GM19455 (cell line): ENCODE measurements around the gene TFRC.
"Not testable (repeated sequence)": the region's sequence is repeated elsewhere in the genome, so short reads cannot be mapped to it uniquely, and the experiment has no call there.

Source experiments
- ATAC-seq: cut with Tn5 transposase; IDR thresholded peaks from one replicate; pipeline ENCODE4 v1.9.1; 2021; ENCODE audit not compliant: unreplicated experiment

The TFRC gene

DNA sequence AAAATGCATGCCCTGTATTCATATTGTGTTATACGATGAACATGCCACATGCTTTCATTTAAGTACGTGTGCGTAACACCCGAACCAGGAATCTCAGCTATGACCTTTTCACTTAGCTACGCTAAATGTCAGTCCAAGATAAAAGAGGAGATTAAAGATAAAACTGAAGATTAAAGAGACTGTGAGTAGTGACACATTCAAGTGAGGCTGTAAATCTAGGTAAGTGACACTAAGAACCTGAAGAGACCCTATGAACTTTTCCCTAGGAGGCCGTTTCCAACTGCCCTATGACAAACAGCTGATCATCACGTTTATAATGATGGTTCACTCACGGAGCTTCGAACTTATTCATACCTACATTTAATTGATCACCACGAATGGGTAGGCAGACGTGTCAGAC, 32.2 kb downstream of the TFRC start:
- ATAC-seq = no peak

DNA sequence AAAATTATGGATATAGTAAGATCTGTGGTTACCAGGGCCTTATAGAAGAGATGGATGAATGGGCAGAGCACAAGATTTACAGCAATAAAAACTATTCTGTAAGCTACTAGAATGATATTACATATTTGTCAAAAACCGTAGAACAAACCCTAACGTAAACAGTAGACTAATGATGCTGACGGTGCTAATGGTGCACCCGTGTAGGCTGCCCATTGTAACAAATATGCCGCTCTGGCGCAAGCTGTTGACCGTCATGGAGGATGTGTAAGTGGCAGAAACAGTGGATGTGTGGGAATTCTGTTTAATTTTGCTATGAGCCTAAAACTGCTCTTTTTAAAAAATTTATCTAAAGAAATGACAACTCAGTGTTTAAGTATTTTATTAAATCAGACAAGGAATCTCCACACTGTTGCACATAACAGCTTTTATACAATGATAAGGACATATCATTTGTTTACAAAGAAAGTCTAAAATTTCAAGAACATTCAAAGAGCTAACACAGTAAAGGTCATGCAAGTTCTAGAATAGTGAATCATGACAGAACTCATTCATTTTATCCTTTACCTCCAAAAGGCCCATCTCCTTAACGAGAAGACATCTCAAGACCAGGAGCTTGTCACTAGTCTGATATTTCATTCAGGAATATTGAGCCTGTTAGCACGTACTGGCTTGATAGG, 32.8 kb downstream of the TFRC start:
- no peak for ATAC-seq

DNA sequence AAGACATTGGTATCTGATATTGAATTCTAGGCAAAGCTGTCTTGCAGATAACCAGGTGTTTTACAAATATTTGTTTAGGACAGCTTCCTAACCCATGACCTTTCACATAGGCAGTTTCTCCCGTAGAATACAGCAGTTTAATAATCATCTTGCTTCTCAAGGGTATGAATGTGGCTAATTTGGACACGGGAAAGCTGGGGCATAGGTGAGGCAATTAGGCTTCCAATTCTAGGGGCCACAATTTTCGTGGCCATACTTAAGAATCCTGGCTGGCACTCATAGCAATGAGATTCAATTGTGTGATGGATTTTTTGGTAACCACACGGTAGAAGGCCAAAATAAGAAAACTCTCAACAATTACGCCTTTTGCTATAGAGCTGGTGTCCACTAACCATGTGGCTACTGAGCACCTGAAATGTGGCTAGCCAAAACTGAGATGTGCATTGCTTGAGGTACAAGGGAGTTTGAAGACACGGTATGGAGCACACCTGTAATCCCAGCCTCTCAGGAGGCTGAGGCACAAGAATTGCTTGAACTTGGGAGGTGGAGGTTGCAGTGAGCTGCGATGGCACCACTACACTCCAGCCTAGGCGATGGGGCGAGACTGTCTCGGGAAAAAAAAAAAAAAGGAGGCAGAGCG, 34.4 kb downstream of the TFRC start:
- no peak for ATAC-seq

DNA sequence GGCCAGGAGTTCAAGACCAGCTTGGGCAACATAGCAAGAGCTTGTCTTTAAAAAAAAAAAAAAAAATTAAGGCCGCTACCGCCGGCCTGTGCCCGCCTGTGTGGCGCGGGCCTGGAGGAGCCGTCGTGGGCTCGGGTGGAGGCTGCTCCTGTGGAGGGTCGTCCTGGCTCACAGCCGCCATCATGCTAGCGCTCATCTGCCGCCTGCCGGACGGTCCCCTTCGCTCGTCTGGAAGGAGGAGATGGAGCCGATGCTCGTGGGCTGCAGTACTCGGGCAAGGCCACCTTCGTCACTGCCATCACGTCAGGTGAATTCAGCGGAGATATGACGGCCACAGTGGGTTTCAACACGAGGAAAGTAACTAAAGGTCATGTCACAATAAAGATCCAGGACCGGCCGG, 37.4 kb downstream of the TFRC start:
- ATAC-seq = no peak

DNA sequence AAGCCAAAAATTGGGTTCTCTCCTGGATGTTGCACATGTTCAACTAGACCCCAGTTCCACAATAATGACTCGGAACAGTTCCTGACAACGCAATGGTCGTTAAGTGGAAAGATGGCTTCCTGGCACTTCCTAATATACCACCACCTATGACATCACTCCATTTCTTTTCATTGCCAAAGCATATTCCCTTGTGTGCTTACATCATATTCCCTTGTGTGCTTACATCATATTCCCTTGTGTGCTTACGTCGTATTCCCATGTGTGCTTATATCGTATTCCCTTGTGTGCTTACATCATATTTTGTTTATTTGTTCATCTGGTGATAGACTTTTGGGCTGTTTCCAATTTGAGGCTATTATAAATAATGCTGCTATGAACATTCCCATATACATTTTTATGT, 39.2 kb downstream of the TFRC start:
- ATAC-seq = no peak

DNA sequence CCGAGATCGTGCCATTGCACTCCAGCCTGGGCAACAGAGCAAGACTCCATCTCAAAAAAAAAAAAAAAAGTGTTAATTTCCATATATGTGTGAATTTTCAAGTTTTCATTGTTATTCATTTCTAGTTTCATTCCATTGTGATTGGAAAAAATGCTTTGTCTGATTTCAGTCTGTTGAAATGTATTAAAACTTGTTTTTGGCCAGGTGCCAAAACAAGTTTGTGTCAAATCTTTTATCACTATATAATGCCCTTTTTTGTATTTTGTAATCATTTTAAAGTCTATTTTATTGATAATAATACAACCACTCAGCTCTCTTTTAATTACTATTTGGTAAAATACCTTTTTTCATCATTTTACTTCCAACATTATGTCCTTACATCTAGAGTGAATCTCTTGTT, 42.5 kb downstream of the TFRC start:
- ATAC-seq = no peak

DNA sequence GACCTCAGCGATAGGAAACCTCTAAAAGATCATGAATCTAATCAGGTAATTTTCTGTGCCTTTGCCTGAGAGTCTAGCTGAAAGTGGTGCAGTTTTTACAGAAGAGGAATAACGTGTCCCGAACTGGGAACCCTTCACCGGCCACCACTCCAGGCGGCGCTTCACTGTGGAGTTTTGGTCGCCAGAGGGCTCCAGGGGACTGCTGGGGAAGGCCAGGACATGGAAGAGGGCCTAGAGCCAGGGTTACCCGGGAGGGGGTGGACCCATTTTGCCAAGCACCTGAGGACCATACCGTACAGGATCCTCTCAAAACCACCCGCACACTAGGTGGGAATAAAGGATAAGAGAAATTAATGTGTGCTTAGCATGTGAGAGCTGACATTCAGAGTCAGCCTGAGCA, 55.8 kb downstream of the TFRC start:
- ATAC-seq = not testable (repeated sequence)

DNA sequence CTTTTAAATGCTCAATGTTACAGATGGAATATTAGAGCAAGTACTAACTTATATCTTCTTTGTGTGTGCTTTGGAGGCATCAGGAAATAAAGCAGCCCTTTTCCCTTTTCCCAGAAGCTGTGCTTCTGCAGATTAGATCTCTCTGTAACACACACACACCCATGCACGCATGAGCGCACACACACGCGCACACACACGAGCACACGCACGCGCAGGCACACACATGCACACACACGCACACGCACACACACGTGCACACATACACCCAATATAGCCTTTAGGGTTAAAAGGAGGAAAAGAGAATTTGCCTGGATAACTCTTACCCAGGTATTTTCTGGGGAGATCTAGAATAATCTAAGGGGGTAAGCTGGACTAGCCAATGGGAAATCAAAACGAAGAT, 56.9 kb downstream of the TFRC start:
- no peak for ATAC-seq

DNA sequence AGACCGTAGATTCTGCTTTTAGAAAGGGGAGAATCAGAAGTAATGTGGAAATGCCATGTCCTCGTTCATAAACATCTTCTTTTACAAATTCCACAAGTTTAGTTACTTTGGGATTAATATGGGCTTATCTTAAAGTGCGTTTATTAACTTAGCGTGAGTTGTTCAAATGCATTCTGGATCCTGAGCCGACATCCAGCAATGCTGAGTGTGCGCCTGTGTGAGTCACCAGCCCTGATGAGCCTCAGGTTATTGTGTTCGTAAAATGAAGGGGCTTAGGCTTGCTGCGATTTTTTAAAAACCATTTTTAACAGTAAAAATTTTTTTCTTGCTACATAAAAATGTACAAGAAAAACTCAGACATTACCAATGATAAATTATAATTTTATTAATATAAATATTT, 57.9 kb downstream of the TFRC start:
- ATAC-seq = no peak

DNA sequence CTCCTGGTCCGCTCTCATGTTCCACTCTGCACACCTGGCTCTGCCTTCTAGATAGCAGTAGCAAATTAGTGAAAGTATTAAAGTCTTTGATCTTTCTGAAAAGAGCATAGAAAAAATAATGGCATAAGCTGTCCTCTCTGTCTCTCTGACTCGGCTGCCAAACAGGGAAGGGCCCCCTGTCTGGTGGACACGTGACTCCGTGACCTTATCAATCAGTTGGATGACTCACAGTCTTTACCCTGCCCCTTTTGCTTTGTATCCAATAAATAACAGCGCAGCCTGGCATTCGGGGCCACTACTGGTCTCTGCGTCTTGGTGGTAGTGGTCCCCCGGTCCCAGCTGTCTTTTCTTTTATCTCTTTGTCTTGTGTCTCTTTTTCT, 59.4 kb downstream of the TFRC start:
- ATAC-seq = not testable (repeated sequence)

DNA sequence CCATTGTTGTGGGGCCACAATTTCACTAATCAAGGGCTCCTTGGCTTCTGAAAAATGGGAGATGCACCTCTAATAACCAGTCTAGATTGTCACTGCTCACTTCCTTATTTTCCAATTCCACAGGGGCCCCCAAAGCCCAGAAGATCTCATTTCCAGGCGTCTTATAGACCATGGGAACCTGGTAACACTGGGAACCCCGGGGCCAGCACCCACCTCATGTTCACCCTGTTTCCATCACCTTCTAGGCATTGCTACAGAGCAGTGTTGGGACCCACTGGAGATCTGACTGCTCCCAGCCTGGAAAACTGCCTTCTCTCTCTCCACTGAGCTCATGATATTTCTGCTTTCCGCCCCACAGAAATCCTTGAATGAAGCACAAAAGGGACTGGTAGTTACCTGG, 61.5 kb downstream of the TFRC start:
- ATAC-seq = no peak

DNA sequence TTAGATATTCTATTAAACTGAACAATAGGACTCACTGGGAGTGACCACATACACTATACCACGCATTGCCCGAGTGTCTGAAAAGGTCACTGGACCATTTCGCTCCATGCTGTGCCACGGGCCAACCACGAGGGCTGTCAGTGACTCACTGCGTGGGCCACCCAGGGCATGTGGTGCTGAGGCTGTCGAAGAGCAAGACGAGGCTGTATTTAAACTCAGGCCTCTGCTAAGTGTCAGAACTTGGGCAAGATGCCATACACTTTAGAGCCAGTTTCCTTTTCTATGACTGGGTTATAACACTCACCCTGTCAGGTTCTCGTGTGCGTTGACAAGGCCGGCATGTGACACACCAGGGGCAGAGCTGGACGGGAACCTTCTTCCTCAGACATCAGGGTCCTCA, 62.3 kb downstream of the TFRC start:
- ATAC-seq = not testable (repeated sequence)

DNA sequence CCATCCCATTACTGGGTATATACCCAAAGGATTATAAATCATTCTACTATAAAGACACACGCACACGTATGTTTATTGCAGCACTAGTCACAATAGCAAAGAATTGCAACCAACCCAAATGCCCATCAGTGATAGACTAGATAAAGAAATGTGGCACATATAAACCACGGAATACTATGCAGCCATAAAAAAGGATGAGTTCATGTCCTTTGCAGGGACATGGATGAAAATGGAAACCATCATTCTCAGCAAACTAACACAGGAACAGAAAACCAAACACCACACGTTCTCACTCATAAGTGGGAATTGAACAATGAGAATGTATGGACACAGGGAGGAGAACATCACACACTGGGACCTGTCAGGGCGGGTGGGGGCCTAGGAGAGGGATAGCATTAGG, 63.7 kb downstream of the TFRC start:
- ATAC-seq = not testable (repeated sequence)

DNA sequence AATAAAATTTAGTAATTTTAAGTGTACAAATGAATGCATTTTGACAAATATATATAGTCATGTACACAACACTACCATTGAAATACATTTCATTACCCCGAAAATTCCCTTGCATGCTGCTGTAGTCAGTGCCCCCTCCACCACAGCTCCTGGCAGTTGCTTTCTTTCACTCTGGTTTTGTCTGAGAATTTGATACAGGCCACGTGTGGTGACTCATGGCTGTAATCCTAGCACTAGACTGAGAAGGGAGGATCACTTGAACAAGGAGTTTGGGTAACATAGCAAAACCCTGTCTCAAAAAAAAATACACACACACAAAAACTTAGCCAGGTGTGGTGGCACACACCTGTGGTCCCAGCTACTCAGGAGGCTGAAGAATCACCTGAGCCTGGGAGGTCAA, 65.4 kb downstream of the TFRC start:
- ATAC-seq = no peak

DNA sequence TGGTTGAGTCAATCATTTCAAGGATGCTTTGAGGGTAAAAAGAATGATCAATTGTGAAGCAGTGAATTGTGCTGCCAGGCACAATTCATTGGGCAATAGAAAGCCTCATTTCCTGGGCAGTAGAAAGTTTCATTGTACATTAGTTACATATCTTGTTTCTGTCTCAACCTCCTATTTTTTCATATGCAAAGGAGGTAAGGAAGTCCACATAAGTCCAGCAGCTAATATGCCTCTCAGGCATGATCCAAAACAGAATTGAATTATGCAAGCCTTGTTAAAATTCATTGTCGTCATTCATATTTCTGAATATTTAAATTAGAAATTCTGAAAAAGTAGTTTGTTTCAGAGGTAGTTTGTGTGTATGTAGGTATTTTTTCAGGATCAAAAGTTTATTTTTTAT, 65.8 kb downstream of the TFRC start:
- no peak for ATAC-seq

DNA sequence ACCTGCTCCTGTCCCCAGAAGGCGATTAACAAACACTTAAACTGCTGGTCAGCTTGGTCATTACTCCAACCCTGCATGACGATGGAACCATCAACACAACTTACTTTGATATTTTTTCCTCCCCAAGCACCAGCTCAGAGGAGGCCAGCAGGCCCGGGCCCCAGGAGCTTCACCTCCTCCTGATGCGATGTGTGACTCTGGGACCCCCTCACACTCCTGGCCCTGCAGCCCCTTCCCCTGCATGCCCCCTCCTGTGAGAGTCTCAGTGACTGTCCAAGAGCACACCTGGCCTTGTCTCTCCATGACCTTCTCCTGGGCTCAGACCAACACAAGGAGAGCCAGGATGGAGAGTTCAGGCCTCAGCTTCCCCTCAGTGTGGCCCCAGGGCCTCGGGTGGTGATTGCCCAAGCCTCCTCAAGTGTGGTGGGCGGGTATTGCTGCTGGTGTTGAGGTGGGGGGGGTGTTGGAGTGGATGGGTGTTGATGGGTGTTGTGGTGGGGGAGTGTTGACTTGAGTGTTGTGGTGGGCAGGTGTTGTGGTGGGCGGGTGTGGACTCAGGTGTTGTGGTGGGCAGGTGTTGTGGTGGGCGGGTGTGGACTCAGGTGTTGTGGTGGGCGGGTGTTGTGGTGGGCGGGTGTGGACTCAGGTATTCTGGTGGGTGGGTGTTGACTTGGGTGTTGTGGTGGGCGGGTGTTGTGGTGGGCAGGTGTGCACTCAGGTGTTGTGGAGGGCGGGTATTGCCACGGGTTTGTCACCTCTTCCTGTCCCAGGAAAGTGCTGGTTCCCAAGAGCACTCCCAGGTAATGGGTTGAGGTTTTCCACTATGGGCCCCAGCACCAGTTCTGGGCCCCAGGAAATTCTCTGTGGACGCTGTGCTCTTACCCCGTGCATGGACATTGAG, 68.1 kb downstream of the TFRC start:
- no peak for ATAC-seq

DNA sequence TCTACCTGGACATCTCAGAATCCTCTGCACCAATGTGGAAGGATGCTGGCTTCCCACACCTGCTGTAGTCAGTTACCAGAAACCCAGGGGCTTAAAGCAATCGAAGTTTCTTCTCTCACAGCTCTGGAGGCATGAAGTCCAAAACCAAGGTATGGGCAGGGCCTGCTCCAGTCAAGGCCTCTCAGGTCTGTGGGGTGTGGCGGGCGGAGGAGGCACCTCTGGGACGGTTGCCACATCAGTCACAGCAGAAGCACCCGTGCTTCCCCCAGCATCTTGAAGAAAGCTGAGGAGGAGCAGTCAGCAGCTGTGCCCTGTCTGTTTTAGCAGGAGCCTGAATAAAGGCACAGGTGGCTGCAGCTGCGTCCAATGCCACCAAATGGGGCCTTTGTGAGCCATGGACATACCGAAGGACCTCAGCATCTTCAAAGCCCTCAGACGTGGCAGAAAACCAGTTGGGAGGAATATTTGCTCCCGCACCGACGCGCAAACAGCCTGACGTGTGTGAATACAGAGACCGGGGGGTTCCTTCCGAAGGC, 68.9 kb downstream of the TFRC start:
- ATAC-seq = no peak

DNA sequence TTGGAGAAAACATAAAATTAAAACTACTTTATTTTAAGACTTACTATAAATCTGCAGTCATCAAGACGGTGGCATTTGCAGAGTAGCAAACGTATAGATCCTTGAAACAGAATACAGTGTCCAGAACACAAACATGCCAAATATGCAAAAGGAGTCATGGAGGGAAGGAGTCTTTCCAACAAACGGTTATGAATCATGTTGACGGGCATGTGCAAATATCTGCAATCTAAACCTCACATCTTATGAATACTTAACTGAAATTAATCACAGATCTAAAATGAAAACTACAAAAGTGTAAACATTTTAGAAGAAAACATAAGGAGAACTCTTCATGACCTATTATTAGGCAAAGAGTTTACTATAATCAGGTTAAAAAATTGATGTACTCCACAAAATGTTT, 69.4 kb downstream of the TFRC start:
- no peak for ATAC-seq

DNA sequence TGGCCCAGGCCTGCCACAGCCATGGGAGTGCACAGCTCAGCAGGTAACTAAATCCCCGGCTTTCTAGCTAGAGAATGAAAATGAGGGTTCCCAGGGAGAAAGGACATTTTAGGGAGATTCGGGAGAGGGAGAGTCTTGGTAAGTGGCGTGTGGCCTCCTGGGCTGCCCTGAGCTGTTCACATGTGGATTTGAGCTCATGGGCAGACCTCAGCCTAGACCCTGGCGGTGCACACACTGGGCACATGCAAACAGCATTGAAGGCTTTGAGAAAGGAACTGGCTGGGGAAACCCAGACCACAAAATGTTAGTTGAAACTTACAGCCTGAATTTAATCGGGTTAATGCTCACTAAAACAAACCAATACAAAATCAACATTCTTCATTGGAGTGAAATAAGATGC, 72.4 kb downstream of the TFRC start:
- ATAC-seq = no peak

DNA sequence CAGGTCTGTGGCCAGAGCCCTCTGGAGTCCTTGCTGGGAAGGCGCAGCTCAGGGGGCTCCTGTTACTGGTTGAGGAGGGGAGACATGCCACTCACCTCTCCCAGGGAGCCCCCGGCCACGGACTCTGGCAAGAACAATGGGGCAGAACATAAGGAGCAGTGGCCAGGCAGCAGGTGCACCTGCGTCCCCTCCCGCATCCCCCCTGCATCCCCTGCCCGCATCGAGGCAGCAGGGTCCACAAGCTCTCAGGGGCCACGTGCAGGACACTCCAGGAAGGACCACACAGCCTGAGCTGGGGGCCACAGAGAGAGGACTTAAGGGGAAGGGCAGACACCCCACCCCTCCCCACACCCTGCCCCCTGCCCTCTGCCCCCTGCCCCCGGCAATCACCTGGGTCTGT, 73.0 kb downstream of the TFRC start:
- ATAC-seq = no peak

DNA sequence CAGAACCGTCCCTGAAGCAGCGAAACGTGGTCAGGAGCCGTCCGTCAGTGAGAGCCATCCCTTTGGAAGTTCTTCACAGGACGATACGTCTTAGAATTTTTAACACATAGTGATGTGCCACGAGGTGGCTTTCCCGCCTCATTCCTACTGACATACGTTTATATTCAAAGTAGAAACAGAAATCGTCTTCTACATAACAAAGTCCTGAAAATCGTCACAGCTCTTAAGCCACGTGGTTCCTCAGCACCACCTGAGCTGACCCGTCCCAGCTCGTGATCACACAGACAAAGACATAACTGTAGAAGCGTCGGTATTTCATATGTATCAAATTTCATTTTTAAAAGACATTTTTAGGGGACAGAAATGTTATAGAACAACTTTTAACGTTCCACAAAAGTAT, 73.5 kb downstream of the TFRC start:
- ATAC-seq = no peak
